Esophagus muscularis mucosa (tissue), 3 donors: ENCODE results near the gene ZBTB44.

Source experiments
- POLR2A ChIP-seq: fragments of 450-650 bp; IDR thresholded peaks from one replicate; pipeline ENCODE4 v1.6.1; 2017; ENCODE audit warnings: antibody characterized with exemption, moderate library complexity, mild to moderate bottlenecking, low read depth
- TF ChIP-seq, protein P1 (sequence below), 3 experiments: fragments of 200-600 bp in 2 of 3; fragments of 450-650 bp in 1 of 3; sonication (generic) in 2 of 3; IDR thresholded peaks; one replicate each; pipeline ENCODE4 v1.5.1; 2017 to 2019; ENCODE audit warnings: antibody characterized with exemption in 3 of 3, mild to moderate bottlenecking in 2 of 3, moderate library complexity in 1 of 3

DNA sequence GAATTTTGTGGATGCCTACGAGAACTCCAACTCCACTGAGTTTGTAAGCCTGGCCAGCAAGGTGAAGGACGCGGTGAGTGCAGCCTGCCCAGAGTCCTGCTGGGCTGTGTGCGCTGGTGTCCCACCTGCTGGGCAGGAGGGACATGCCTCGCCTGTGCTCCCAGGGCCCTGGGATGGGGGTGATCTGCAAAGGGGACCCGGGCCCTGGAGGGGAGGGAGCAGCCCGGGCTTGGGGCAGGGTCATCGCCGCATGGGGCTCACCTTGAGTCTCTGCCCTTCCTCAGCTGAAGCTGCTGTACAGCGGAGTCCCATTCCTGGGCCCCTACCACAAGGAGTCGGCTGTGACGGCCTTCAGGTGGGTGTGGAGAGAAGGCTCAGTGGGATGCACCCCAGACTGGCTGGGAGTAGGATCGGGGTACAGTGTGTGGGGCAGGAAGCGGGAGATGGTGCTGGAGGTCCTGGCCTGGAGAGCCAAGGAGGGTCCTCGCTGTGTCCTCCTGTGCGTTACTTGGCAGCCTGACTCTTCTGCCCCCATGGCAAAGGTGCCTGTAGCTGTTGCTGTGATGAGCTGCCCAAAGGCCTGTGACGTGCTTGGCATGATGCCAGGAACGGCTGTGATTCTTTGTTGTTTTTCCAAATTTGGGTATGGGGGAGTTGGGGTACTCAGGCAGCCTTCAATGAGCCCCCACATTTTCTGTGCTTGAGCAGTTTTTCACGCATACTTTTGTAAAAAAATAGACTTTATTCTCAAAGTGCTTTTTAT is 126.0 kb downstream of the ZBTB44 start:
- TF ChIP-seq, protein P1, sequence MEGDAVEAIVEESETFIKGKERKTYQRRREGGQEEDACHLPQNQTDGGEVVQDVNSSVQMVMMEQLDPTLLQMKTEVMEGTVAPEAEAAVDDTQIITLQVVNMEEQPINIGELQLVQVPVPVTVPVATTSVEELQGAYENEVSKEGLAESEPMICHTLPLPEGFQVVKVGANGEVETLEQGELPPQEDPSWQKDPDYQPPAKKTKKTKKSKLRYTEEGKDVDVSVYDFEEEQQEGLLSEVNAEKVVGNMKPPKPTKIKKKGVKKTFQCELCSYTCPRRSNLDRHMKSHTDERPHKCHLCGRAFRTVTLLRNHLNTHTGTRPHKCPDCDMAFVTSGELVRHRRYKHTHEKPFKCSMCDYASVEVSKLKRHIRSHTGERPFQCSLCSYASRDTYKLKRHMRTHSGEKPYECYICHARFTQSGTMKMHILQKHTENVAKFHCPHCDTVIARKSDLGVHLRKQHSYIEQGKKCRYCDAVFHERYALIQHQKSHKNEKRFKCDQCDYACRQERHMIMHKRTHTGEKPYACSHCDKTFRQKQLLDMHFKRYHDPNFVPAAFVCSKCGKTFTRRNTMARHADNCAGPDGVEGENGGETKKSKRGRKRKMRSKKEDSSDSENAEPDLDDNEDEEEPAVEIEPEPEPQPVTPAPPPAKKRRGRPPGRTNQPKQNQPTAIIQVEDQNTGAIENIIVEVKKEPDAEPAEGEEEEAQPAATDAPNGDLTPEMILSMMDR (IDR thresholded peaks at IDR 0.05): no peak
- no peak for TF ChIP-seq POLR2A
